SK-N-SH (cell line): Measurements from ENCODE around the gene TSHB.

ENCODE experiments used
- CHD2 ChIP-seq: fragments of 150-350 bp; IDR thresholded peaks from 2 replicates; pipeline ENCODE4 v1.6.1; 2018; ENCODE audit warnings: low read length; ENCODE audit not compliant: partially characterized antibody
- EZH2phosphoT487 ChIP-seq: fragments of 200-600 bp; sonication (generic); IDR thresholded peaks from 2 replicates; pipeline ENCODE4 v1.6.1; 2017; ENCODE audit warnings: low read depth, mixed run types, mild to moderate bottlenecking, antibody characterized with exemption, moderate library complexity, borderline replicate concordance
- GATA2 ChIP-seq: sonication (generic); formaldehyde crosslinking; IDR thresholded peaks from 2 replicates; pipeline ENCODE4 v1.5.0; 2020; ENCODE audit warnings: mild to moderate bottlenecking, missing genetic modification reagents
- JUND ChIP-seq: IDR thresholded peaks from 2 replicates; pipeline ENCODE4 v1.4.0; 2012
- MAX ChIP-seq: IDR thresholded peaks from 2 replicates; pipeline ENCODE4 v1.4.0; 2012; ENCODE audit warnings: low read depth
- MXI1 ChIP-seq: IDR thresholded peaks from 2 replicates; pipeline ENCODE4 v1.6.1; 2012; ENCODE audit warnings: mild to moderate bottlenecking, low read depth, low read length, improper control_type of control experiment
- POLR2AphosphoS5 ChIP-seq: IDR thresholded peaks from 2 replicates; pipeline ENCODE4 v1.6.1; 2012; ENCODE audit warnings: low read depth, low read length
- RAD21 ChIP-seq: IDR thresholded peaks from 2 replicates; pipeline ENCODE4 v1.6.1; 2012; ENCODE audit warnings: mild to moderate bottlenecking, low read length
- SMC3 ChIP-seq: IDR thresholded peaks from 2 replicates; pipeline ENCODE4 v1.6.1; 2012; ENCODE audit warnings: low read depth, low read length, improper control_type of control experiment
- TF ChIP-seq, protein P1 (sequence below): fragments of 200-600 bp; sonication (generic); IDR thresholded peaks from 2 replicates; pipeline ENCODE4 v1.6.1; 2017; ENCODE audit warnings: antibody characterized with exemption, mild to moderate bottlenecking, moderate library complexity

- TF ChIP-seq RAD21, result peak; percentile 56
- TF ChIP-seq SMC3, result no peak
- TF ChIP-seq, protein P1, sequence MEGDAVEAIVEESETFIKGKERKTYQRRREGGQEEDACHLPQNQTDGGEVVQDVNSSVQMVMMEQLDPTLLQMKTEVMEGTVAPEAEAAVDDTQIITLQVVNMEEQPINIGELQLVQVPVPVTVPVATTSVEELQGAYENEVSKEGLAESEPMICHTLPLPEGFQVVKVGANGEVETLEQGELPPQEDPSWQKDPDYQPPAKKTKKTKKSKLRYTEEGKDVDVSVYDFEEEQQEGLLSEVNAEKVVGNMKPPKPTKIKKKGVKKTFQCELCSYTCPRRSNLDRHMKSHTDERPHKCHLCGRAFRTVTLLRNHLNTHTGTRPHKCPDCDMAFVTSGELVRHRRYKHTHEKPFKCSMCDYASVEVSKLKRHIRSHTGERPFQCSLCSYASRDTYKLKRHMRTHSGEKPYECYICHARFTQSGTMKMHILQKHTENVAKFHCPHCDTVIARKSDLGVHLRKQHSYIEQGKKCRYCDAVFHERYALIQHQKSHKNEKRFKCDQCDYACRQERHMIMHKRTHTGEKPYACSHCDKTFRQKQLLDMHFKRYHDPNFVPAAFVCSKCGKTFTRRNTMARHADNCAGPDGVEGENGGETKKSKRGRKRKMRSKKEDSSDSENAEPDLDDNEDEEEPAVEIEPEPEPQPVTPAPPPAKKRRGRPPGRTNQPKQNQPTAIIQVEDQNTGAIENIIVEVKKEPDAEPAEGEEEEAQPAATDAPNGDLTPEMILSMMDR, result peak; percentile 39; the same call in 1 of the 2 replicates
- no peak for TF ChIP-seq MAX
- no peak for TF ChIP-seq CHD2
- TF ChIP-seq EZH2phosphoT487, result no peak
- TF ChIP-seq GATA2, result no peak
- no peak for TF ChIP-seq POLR2AphosphoS5
- no peak for TF ChIP-seq MXI1
- no peak for TF ChIP-seq JUND
These were observed 12.0 kb downstream of the TSHB start for GRCh38 chr1:115041654-115042053.
